Limb (tissue), 2 donors: Measurements from ENCODE around the gene KCTD17.

Experiments
- DNase-seq, 2 donors: peaks; one replicate each; pipeline ENCODE4 v3.0.0-alpha.2; 2016; ENCODE audit errors: extremely low spot score in 2 of 2

The KCTD17 gene

DNA sequence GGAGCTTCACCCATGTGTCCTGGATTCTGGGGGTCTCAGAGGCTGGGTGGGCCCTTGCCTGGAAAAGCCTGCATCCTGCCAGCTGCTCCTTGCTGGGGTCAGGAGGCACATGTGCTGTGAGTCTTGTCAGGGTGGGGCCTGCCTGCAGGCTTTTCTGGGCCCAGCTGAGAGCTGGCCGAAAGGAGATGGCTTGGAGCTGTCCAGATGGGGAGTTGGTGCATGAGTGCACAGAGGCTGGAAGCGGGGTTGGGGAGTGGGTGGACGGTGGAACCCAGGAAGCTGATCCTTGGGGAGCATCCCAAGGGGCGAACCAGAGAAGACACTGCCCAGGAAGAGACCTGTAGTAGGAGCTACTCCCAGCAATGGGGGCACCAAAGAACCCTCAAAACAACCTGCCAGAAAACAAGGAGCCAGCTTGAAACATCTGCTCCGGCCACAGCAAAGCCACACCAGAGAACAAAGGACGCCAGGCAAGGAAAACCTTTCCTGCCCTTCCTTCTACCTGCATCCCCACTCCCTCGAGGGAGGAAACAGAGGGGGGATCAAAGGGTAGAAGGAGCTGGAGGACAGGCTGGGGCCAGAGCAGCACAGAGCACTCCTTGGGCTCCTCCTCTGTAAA is 8.2 kb upstream of the KCTD17 start:
- no peak for DNase-seq

GRCh38 chr22:37043828-37044538 is 7.6 kb upstream of the KCTD17 start:
- DNase-seq = no peak

GRCh38 chr22:37044634-37045625 is 6.6 kb upstream of the KCTD17 start:
- DNase-seq = no peak

- no peak for DNase-seq
Measured at GRCh38 chr22:37045958-37046357, 5.6 kb upstream of the KCTD17 start.

DNA sequence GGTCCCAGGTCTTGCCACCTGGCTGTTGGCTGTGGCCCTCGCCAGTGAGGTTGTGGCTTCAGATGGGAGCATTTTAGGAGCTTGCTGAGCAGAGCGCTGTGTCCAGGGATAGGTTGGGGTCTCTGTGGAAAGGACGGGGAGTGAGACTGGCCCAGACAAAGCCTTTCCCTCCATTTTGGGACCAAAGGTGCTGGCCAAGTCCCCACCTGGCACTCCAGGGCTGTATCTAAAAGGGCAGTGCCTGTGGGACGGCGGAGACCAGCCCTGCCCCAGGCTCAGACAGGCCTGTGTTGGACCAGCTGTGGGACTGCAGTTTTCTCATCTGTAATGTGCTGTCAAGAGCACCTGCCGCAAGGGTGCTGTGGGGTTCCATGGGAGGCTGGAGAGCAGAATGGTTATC is 5.0 kb upstream of the KCTD17 start:
- no peak for DNase-seq

DNA sequence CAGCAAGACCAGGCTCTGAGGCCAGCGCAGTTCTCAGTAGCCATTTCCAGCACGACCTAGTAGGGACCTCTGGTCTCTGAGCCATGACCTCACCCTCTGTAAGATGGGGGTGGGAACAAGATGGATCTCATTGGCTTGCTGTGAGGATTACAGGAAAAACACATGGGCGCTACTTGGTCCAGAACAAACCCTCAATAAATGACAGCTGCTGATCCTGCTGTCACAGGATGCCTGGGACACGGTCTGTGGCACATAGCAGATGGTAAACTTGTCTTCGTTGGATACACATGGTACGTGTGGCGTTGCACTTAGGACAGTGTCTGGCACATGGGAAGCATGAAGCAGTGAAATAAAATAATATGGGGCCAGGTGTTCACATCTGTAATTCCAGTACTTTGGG is 4.5 kb upstream of the KCTD17 start:
- DNase-seq = no peak

GRCh38 chr22:37048133-37048532 is 3.4 kb upstream of the KCTD17 start:
- no peak for DNase-seq

- no peak for DNase-seq
Measured at GRCh38 chr22:37049224-37049623, 2.3 kb upstream of the KCTD17 start.

DNA sequence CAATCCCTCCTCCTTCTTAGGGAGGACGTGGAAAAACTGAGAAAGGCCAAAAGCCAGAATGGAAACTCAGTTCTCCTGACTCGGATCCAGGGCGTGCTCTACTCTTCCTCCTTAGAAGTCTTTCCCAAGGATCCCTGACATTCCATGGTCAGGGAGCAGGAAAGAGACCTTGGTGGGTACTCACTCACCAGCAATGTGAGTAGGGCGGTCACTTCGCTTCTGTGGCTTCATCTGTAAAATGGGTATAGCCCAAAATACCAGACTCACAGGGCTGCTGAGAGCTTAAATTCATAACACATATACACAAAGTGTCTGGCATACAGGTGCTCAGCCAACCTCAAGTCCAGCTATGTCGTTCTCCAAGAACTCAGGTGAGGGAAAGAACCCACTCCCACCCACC is 629 bp upstream of the KCTD17 start:
- no peak for DNase-seq

GRCh38 chr22:37052386-37053309 is 1.1 kb downstream of the KCTD17 start:
- no peak for DNase-seq

GRCh38 chr22:37053310-37054055 is 1.9 kb downstream of the KCTD17 start:
- no peak for DNase-seq

GRCh38 chr22:37054056-37054395 is 2.5 kb downstream of the KCTD17 start:
- no peak for DNase-seq

DNA sequence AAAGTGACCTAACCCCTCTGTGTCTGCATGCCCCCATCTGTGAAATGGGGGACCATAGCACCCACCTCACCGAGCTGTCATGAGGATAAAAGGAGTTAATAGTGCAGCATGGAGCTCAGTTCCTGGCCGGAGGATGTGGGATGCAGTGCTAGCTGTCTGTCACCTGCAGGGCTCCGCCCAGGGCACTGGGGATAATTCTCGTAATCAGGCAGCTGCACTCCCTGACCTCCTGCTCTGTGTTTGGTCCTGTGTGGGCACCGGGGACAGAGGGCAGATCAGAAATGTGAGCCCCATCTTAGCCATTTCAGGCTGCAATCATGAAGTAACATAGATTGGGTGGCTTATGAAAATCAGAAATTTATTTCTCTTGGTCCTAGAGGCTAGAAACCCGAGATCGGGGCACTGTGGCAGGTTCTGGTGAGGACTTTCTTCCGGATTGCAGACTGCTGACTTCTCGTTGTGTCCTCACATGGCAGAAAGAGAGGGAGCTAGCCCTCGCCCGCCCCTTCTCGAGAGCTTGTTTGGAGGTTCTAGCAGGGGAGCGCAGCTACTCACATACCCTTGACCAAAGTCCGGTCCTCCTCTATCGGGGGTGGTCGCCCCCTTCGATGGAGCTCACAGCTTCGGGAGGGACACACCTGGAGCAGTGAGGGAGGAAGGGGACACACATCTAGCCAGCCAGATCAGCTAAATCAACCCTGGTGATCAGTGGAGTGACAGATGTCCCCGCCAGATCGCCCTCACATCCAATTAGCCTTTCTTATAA is 3.2 kb downstream of the KCTD17 start:
- no peak for DNase-seq

DNA sequence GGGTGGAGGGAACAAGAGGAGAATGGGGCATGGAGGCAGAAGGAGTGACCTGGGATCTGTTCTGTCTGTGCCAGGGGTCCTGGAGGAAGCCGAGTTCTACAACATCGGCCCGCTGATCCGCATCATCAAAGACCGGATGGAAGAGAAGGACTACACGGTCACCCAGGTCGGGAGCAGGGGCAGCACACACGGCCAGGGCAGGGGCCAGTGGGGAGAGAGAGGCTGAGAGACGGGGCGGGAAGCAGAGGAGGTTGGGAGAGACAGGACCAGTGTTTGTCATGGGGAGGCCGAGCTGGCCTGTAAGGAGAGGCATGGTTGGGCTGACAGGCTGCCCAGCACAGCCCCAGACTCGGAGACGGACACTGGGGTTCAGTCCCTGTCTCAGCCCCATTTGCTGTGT is 4.7 kb downstream of the KCTD17 start:
- no peak for DNase-seq

GRCh38 chr22:37057226-37057625 is 5.7 kb downstream of the KCTD17 start:
- no peak for DNase-seq

DNA sequence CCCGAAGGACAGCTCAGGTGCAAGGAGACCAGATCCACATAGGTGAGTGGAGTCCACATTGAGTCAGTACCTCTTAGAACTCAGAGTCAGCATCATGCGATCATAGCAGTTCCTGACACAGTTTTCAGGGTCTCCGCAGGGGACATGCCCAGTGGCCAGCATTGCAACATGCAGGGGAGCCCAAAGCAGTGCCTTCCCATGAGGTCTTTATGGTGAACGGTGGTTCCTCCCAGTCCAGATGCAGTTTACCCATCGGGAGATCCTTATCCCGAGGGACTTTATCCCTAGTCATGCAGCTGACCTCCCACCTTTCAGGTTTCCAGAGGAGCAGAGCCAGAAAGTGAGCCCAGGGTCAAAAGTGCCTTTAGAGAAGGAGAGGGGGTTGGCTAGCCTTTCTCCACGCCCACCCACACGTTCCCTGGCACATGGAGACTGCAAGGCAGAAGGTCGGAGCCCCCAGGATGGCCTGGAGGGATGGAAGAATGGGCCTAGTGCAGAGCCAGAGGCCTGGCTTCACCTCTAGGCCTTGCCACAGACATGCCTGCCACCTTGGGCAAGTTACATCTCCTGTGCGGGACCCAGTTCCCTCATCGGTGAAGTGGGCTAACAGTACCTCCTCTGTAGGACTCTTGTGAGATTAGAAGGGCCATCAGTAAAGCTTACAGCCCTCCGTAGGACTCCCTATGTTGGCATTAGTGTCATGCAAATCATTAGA is 6.4 kb downstream of the KCTD17 start:
- no peak for DNase-seq

DNA sequence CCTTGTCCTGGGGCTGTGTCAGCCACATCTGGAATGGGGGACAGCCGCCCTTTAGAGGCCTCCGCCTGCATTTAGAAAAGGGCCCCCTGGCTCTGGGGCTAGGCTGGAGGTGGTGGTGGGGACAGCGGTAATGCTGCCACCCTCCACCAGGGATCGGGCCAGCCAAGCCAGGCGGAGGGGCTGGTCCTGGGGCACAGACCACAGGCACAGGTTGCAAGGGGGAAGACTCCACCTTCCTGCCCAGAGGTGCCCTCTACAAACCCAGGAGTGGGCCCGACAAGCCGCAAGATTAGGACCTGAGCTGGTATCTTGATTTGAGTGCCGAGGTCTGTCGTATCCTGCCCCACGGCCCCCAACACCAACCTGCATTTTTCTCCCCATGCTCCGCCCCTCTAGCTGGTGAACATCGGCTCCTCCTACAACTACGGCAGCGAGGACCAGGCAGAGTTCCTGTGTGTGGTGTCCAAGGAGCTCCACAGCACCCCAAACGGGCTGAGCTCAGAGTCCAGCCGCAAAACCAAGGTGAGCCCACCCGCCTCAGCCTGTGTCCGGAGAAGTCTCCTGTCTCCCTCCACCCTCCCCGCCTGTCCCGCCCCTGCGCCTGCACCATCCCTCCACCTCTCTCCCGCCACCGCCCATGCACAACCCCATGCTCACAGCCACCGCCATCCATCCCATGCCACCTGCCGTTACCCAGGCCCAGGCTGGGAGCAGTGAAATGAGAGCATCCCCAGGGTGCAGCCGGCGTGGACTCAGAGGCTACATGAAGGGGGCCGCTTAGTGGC is 7.6 kb downstream of the KCTD17 start:
- no peak for DNase-seq

DNA sequence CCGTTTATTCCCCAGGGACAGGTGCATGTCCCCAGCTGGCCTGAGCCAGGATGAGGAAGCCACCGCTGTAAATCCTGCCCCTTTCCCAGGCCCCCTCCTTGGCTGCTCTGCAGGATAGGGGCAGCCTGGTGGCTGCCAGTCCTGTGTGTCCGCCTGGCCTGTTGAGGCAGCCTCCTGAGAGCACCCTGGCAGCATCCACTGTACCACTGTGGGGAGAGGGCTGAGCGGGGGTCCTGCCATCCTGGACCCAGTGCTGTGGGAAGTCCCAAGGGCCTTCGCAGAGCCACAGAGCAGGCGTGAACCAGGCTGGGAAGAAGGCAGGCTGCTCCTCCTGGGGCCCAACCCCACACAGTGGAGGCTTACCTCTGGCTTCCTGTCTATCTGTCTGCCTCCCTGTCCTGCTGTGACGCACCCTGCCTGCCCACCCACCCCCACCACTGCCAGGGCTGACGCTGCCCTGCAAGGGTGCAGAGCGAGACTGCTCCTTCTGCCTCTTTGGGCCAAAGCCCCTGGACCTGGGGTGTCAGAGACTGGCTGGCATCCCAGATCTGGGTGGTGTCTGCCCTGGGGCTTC is 8.4 kb downstream of the KCTD17 start:
- DNase-seq = no peak
